NCI-H128 (cell line): ENCODE results near the gene CMYA5.

Source experiments
- DNase-seq: peaks from one replicate; lab custom pipeline; 2025; ENCODE audit not compliant: unreplicated experiment; lab: John Stamatoyannopoulos, UW

CMYA5 gene

DNA sequence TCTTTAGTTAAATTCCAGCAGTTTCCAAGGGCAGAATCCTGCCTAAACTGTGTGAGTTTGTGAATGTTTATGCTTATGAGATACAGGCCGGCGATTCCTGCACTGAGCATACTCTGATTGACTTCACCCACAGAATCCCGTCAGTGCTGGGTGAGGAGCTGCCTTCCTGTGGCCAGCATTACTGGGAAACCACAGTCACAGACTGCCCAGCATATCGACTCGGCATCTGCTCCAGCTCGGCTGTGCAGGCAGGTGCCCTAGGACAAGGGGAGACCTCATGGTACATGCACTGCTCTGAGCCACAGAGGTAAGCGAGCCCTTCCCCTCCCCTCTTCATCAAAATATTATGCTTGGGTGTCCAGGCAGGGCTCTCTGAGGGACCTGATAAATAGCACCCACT, 103.7 kb downstream of the CMYA5 start:
- DNase-seq = no peak

DNA sequence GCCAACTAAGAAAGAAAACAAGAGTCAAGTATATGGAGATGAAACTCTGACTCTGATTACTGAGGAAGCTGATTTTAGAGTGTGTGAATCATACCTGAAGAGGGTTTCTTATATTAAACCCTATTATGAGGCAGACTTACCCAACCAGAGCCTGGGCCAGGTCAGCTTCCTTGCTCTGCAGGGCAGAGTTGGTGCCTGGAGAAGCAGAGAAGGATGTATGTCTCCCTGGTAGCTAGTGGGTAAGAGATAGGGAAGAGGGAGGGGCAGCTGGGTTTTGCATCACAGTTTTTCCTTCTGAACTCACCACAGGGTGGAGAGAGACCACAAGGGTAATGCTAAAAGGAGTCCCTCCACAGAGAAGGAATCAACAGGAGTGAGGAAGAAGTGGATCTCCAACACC, 104.1 kb downstream of the CMYA5 start:
- no peak for DNase-seq

DNA sequence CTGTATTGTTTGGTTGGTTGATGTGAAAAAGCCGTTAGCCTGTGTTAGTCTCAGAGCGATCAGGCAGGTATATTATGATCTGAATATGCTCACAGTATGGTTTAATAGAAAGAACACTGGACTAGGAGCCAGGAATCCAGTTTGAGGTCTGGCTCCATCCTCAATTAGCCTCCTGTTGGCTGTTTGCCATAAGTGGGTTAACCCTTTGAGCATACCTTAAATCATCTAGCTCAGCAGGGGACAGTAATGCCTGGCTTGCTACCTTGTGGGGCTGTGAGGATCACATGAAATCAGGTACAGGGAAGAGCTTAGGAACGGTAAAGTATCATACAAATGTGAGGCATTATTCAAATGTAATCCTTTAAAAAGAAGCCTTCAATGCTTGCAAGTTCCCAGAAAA, 104.7 kb downstream of the CMYA5 start:
- DNase-seq = peak; percentile 51

DNA sequence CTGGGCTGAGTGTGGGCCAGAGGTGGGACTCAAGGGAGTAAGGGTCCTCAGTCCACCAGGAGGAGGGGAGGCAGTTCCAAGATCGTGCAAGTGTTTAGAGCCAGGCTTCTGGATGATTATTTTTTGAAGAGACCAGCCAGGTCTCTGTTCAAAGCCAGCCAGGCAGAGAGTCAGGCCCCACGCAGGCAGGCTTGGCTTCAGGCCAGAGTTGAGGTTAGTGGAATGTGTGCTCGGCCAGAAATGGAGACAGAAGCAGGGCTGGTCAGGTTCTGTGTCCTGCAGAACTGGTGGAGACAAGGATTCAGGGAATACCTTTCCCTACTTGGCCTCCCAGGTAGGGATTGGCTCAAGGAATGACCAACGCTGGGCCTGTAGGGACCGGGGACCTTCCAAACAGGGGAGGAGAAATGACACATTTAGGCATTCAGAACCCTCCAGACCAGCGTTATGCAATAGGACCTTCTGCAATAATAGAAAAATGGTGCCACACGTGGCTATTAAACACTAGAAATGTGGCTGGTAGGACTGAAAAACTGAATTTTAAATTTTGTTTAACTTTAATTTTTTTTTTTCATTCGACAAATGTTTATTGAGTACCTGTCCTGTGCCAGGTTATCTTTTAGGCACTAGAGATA, 106.2 kb downstream of the CMYA5 start:
- DNase-seq = no peak

DNA sequence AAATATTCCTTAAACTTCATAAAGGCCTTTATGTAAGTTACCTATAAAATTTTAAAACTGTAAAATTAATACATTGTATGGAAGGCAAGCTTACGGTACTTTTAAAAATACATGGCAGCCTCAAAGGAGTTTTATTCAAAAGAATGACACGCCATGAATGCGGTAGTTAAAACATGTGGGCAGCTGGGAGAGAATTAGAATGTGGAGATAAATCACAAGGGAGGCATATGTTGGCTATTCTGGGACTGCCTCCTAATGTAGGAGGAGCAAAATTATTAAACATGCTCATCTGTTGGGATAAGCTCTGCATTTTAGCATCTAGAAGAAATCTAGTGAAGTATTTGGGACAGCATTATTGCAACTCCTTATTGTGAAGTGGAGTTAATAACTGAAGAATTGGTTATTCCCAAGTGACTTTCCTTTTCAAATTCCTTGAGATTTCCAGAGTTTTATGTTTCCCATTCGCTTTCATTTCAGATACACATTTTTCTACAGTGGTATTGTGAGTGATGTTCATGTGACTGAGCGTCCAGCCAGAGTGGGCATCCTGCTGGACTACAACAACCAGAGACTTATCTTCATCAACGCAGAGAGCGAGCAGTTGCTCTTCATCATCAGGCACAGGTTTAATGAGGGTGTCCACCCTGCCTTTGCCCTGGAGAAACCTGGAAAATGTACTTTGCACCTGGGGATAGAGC, 109.4 kb downstream of the CMYA5 start:
- DNase-seq = no peak

DNA sequence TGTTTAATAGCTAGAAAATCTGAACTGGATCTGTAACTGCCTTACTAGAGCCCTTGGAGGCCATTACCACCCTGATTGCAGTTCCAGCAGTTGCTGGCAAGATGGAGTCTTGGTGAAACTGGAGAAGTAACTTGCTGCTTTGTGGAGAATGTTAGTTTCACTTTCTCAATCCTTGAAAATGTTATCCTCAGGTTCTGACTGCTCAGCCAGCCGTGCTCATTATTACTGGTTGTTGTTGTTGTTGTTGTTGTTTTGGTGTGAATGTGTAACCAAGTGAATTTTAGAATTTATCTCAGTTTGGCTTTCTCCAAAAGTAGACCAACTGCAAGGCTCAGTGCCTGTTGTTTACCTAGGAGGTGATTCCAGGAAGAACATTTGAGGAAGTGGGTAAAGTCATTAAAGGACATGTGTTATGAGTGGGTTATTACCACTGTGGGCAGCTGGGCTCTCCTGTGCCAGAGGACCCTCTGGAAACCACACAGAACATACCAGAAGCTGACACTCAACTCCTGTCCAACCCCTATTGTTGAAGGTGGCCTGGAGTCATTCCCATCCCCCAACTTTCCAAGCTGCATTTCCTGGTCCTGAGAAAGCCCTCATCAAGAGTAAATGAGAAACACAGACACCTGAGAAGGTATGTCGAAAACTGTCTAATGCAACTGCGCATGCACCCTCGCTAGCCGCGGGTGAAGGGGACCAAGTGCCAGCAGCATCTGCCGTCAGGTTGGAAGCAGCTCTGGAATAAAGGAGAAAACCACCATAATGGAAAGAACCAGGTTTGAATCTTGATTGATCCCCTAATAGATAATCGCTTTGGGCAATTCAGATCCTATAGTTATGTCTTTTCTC, 111.6 kb downstream of the CMYA5 start:
- no peak for DNase-seq

DNA sequence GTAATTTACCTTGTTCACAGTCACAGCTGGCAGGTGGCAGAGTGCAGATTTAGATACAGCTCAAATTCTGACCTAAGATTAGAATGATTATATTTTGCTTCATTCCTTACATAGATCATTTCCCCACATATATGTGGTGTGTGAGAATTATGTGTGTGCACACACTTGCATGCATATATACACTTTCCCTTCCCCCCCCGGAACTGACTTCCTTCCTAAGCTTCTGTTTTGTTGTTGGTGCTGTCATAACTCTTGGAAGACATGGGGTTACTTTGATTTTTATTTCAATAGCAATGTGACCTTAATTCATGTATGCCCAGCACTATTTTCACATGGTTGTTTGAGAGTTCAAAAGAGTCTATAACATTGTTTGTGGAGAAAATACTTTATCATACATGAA, 112.8 kb downstream of the CMYA5 start:
- DNase-seq = no peak

DNA sequence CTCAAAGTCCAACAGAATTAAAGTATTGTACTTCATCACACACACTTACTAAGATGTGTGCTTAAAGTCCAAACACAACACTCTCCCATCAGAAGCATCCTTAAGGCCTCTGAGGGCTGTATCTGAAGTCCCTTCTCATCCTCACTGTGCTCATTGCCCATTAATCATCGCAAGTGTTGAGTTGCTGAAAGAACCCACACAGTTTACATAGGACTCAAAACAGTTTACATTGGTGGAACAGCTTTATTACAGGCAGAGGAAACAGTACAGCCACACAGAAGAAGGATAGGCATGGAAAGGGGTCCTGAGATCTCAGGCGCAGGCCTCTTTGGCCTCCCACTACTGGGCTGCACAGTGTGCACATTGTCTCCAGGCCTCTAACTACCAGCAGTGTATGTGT, 113.4 kb downstream of the CMYA5 start:
- DNase-seq = no peak

DNA sequence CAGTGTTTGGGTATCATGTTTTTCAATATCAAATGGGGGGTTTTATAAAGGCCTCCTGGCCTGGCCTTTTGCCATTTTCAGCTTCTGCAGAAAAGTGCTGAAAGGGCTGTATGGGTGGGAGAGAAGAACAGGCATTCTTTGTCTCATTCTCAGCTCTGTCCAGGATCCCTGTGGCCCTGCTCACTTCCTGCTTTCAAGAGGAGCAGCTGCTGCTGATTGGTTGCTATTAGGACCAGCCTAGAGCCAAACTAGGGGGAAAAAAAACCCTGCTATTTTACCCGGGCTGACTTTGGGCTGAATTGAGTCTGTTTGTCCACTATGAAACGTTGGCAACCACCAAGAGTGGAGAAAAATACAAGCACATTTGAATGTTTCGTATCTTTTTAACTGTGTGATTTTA, 117.1 kb downstream of the CMYA5 start:
- DNase-seq = no peak

DNA sequence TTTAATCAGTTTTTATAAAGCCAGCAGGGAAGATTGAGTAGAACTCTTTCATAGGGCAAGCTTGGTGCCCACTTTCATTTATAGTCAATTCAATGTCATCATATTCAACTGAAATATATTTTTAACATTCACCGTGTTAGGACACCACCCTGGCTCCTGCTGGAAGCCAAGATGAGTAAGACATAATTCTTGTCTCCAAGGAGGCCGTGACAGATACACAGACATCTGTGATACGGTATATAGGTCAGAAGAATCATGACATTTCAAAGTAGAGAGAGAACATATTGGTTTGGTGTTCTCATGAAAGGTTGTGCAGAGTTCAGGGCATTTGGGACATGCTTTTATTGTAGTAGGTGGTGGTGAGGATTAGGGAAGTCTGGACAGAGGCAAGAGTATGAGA, 120.1 kb downstream of the CMYA5 start:
- no peak for DNase-seq

DNA sequence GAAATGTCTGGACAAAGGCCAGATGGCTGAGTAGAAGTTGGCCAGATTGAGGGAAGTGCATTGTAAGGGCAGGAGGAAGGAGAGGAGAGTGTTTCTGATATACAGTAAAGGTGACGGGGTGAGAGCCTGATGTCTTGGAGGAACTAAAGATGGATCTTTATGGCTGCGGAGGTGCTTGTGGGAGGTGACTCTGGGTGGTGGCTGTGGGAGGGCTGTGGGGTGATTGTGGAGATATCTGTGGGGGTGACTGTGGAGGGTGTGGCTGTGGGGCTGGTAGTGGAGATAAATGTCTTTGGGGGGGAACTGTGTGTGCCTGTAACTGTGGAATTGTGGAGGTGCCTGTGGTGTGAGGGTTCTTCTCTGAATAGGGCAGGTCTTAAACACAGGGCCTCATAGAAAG, 121.4 kb downstream of the CMYA5 start:
- no peak for DNase-seq

DNA sequence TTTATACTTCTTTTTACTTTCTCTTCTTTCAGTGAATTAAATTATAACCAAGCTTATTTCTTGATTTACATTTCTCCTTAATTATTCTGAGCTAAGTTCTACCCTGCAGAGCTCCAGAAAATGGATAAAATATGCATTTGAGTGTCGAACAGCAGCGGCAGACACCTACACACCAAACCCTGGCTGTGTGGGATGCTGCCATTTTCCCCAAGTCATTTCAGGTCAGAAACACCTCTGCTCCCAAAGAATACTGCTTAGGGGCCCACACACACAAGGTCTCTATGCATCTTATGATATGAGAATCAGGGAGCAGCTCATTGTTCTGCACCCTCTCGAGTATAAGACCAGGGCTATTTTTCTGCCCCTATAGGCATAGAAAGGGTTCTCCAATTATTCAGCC, 122.3 kb downstream of the CMYA5 start:
- no peak for DNase-seq

DNA sequence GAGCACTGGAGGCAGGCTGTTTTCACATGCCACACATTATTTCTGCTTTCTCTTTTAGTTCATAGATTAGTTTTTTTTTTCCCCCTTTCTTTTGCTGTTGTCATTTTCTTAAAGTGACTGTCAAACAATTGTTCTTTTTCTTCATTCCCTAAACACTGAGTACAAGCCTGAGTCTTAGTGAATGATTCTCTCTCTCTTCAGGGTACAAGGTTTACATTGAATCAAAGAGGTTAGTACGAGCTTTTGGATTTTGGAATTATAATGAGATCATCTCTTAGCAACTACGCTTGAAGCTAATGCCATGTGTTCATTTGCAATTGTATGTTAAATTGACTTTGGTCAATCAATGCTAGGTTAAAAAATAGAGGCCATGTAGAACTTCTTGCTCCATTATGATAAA, 125.1 kb downstream of the CMYA5 start:
- DNase-seq = no peak

DNA sequence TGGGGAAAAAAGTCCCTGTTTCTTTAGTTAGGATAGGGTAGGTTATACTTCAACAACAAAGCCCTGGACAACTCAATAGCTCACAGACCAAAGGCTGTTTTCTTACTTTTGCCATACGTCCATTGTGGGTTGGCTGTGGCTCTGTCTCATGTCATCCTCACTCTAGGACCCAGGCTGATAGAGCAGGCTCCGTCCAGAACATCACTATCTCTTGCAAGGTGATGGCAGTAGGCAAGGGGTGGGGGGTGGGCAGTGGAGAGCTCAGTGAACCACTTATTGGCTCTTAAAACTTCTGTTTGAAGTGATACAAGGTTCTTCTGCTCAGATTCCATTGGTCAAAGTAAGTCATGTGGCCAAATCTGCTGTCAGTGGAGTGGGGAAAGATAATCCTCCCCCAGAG, 126.4 kb downstream of the CMYA5 start:
- no peak for DNase-seq

DNA sequence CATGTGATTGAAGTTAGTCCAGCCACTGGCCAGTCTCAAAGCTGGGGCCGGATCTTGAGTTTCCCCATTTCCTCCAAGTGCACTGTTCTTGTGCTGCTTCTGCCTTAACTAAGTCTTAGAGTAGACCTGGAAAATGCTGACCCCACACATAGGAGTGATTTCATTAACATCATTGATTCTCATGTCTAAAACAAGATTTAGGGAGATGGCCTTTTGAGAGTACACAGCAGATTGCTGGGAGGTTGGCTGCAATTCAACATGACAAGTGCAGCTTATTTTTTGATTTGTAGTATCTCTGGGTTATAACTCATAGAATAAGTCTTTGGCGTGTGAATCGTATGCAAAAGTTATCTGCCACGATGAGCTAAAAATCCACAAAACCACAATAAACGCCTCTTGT, 131.0 kb downstream of the CMYA5 start:
- DNase-seq = no peak

DNA sequence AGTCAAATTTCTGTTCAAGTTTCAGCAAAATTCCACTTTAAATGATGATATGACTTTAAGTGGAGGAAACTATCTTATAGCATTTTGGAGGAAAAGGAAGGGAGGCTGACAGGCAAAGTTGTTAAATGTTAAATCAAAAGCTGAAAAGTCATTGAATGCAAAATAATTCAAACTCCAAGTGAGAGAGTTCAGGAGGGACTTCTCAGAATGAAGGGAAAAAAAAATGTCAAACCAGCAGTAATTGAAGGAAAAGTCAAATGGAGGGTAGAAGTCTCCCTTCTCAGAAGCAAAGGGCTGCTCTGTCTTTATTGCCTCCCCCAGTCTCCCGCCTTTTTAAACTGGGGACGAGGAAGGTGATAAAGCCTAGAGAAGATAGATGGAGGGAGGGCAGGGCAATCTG, 134.8 kb downstream of the CMYA5 start:
- no peak for DNase-seq

DNA sequence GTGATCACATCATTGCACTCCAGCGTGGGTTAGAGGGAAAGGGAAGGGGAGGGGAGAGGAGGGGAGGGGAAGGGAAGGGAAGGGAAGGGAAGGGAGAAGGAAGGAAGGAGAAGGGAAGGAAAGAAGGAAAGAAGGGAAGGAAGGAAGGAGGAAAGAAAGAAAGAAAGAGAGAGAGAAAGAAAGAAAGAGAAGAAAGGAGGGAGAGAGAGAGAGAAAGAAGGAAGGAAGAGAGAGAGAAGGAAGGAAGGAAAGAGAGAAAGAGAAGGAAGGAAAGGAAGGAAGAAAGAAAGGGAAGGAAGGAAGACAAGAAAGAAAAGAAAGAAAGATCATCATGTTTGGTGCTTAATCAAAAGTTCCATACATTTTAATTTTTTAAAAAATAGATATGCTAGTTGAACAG, 136.2 kb downstream of the CMYA5 start:
- DNase-seq = no peak

DNA sequence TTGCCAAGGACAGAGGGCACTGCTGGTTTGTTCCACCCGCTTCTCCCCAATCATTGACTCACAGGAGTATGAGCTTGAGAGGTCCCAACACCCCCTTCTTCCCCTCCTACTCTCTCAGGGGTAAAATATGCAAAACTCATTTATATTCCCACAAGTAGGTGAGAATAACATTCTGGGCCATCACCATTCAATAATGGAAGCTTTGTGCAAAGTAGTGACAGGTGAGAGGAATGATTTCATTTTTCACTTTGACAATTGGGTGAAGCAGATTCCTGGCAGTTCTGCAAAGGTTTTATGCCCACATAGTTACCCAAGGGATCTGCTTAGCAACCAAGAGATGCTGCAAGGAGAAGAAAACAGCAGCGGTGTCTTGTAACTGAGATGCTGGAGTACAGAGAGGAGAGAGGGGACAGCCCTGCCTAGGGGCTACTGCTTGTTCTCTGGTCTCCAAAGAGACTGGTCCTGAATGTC, 137.6 kb downstream of the CMYA5 start:
- no peak for DNase-seq

DNA sequence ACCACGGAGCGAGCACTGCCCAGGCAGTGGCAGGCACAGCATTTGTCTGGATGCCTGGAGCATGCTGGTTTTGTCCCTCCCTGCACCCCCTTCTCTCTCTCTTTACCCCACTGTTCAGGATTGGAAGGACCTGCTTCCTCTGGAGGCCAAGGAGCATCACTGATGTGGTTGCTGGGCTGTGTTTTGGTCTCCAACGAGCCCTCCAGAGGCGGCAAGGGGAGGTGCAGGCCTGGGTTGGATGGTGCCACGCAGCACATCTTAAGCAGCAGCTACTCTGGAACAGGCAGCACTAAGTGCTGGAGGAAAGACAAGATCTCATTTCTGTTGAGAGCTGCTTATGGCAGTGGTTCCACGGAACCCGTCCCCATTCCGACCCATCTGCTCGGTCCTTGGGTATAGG, 139.6 kb downstream of the CMYA5 start:
- no peak for DNase-seq

DNA sequence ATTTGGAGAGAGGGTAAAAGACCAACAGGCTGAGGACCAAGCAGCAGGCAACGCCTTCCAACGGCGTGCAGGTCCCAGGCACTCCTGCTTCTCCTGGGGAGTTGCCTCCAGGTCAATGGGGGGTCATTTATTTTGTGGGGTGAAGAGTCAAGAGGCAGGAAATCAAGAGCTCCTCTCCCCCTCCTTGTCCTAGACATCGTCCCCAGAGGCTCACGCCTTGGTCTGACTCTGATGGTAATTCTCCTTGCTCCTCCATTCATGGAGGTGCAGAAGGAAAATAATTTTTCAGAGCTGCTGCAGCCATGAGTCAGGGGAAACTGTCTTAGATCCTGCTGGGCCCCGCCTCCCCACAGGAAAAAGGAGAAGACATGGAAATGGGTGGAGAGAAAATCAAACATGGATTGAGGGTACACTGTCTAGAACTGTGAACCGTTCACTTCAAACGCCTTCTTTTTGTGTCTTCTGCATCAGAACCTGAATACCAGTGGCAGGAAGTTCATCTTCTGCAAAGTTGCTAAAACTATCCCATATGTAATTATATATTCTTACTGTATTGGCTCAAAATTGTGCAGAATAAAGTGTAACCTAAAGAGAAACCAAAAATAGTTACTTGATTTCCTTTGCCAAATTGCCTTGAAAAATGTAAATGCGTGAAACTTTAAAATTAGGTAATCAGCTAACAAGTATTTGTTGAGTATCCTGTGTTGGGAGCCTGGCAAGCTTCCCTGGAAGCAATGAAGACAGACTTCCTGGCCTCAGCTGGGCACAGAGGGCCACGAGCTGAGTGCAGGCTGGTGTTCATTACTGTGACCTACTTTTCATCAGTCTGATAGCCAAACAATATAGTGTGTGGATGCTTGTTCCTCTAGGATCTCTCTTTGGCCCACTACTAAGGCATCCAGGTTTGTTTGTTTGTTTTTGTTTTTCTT, 142.0 kb downstream of the CMYA5 start:
- DNase-seq = no peak

DNA sequence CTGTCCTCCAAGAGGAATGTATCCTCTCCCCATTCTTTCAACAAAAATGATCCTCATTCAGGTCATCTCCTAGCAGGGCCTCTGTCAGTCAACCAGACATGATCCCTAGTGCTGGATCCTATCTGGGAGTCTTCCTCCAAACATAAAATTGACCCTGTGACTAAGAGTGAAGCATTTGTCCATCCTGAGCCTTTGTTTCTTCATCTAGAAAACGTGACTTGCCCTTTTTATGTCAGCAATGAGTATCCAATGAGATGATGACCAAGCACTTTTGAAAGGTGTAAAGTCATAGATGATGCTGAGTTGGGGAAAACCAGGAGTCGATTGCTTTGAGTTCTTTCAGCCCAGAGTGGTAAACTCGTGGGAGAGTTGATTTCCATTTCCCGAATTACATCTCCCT, 143.3 kb downstream of the CMYA5 start:
- no peak for DNase-seq
